Neural crest cell (in vitro differentiated cells): ENCODE data around the gene SYT17. TPM values are rescaled to one million over a fixed set of nuclear protein-coding genes. Genes with fewer than 3 reads are reported as not detected.

Experiments
- DNase-seq: peaks from one replicate; pipeline ENCODE4 v3.0.0; 2021; ENCODE audit warnings: low read depth, mixed read lengths, low spot score
- H3K27ac Mint-ChIP-seq: one replicate; pipeline ENCODE4 v1.8.0; 2021; ENCODE audit warnings: mild to moderate bottlenecking, mixed read lengths; ENCODE audit not compliant: unreplicated experiment
- H3K27me3 Mint-ChIP-seq: 2 replicates; pipeline ENCODE4 v1.8.0; 2021; ENCODE audit warnings: low read depth, mild to moderate bottlenecking, mixed read lengths
- H3K36me3 Mint-ChIP-seq: 2 replicates; pipeline ENCODE4 v1.8.0; 2021; ENCODE audit warnings: low read depth, mild to moderate bottlenecking, mixed read lengths
- H3K4me1 Mint-ChIP-seq: 2 replicates; pipeline ENCODE4 v1.8.0; 2021; ENCODE audit warnings: mixed read lengths
- H3K4me3 Mint-ChIP-seq: one replicate; pipeline ENCODE4 v1.8.0; 2021; ENCODE audit warnings: mild to moderate bottlenecking, mixed read lengths
- H3K9me3 Mint-ChIP-seq: 2 replicates; pipeline ENCODE4 v1.8.0; 2021; ENCODE audit warnings: mixed read lengths
- total RNA-seq: library from RNA; stranded (reverse); gene quantifications from 2 replicates; pipeline ENCODE4 v1.2.1, GENCODE V29; 2021
- TF ChIP-seq, protein P1 (sequence below): fragments of 200-600 bp; sonication (generic); conservative IDR thresholded peaks from 2 replicates; pipeline ENCODE4 v1.5.0; 2021; ENCODE audit warnings: antibody characterized with exemption, mild to moderate bottlenecking

The SYT17 gene
- total RNA-seq, 1 donor from 2014 or later, result 3.1 TPM

DNA sequence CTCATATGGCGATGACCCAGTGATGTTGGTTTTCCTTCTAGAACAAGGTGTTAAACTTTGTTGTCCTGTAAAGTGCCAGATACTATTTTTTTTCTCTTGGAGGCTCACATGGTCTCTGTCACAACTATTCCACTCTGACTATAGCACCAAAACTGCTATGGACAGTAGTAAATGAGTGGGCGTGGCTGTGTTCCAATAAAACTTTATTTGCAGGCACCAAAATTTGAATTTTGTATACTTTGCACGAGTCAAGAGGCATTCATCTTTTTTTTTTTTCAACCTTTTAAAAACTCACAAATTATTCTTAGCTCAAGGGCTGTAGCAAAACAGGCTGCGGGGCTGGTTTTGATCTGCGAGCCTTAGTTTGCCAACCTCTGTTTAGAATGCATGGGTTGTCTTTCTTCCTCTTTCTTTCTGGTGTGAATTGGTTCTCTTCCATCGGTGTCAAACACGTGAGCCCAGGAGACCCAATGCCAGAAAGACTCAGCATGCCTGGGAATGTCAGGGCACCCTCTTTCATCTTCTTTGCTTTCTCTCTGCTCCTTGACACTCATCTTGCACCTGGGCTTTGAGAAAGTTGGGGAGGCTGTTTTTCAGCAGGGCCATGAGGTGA lies 2.1 kb downstream of the SYT17 start:
- Mint-ChIP-seq H3K27me3 (peaks cover 36% of the 10 kb centered on the region), H3K36me3 (no peaks in the 10 kb centered on the region), H3K27ac (no peak overlapping the region), H3K4me1 (peaks cover 9% of the 10 kb centered on the region), H3K4me3 (peak overlapping the region; percentile 86), H3K9me3 (no peaks in the 10 kb centered on the region)
- no peak for DNase-seq
- TF ChIP-seq, protein P1, sequence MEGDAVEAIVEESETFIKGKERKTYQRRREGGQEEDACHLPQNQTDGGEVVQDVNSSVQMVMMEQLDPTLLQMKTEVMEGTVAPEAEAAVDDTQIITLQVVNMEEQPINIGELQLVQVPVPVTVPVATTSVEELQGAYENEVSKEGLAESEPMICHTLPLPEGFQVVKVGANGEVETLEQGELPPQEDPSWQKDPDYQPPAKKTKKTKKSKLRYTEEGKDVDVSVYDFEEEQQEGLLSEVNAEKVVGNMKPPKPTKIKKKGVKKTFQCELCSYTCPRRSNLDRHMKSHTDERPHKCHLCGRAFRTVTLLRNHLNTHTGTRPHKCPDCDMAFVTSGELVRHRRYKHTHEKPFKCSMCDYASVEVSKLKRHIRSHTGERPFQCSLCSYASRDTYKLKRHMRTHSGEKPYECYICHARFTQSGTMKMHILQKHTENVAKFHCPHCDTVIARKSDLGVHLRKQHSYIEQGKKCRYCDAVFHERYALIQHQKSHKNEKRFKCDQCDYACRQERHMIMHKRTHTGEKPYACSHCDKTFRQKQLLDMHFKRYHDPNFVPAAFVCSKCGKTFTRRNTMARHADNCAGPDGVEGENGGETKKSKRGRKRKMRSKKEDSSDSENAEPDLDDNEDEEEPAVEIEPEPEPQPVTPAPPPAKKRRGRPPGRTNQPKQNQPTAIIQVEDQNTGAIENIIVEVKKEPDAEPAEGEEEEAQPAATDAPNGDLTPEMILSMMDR, result no peak

GRCh38 chr16:19172098-19172780 lies 4.2 kb downstream of the SYT17 start:
- H3K4me1 Mint-ChIP-seq, result peaks cover 9% of the 10 kb centered on the region
- no peaks in the 10 kb centered on the region for H3K9me3 Mint-ChIP-seq
- TF ChIP-seq, protein P1, result no peak
- no peak overlapping the region for H3K27ac Mint-ChIP-seq
- H3K27me3 Mint-ChIP-seq, result peaks cover 34% of the 10 kb centered on the region
- no peak for DNase-seq
- H3K36me3 Mint-ChIP-seq, result no peaks in the 10 kb centered on the region
- no peak overlapping the region for H3K4me3 Mint-ChIP-seq

- no peak overlapping the region for H3K4me3 Mint-ChIP-seq
These were observed 5.0 kb downstream of the SYT17 start for GRCh38 chr16:19173059-19173458.

DNA sequence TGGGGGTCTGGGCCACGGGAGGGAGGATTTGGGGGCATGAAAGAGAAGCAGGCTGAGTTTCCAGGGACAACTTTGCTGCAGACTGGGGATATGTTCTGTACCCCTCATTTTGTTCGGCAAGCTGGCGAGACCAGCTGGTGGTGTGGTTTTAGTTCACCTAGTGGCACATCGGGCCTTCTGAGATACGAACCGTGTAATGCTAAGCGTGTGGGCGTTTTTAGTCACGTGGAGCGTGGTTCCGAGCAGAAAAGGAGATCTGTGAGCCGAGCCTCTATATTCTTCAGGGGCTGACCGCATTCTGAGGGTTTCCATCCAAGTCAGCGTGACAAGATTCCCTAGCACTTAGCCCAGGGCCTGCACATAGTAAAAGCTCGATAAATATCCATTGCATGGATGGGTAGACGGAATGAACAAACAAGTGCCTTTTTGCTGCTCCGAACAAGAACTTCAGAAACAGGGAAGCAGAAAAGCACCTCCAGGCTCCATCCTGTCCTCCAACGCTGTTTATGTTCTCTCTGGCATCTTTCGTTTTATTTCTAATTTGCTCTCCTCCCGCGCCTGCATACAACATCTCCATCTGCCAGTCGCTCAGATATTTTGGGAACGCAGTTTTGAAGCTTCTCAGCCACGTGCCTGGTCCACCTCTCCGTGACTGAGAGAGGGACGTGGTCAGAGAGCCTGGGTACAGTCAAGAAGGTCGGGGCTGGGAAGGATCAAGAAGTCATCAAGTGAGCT lies 5.8 kb downstream of the SYT17 start:
- Mint-ChIP-seq H3K4me3 (peak overlapping the region; percentile 18), H3K27me3 (peaks cover 34% of the 10 kb centered on the region), H3K9me3 (no peaks in the 10 kb centered on the region), H3K4me1 (peaks cover 9% of the 10 kb centered on the region), H3K27ac (peak overlapping the region; percentile 75), H3K36me3 (no peaks in the 10 kb centered on the region)
- TF ChIP-seq, protein P1, result no peak
- no peak for DNase-seq

More at GRCh38 chr16:19173059-19173458, 5.0 kb downstream of the SYT17 start:
- DNase-seq, result no peak
- H3K27ac Mint-ChIP-seq, result no peak overlapping the region
- H3K9me3 Mint-ChIP-seq, result no peaks in the 10 kb centered on the region
- no peaks in the 10 kb centered on the region for H3K36me3 Mint-ChIP-seq
- H3K4me1 Mint-ChIP-seq, result peaks cover 9% of the 10 kb centered on the region
- TF ChIP-seq, protein P1, result no peak
- H3K27me3 Mint-ChIP-seq, result peaks cover 34% of the 10 kb centered on the region

- Mint-ChIP-seq H3K9me3 (no peaks in the 10 kb centered on the region), H3K36me3 (no peaks in the 10 kb centered on the region), H3K27ac (no peak overlapping the region), H3K4me3 (no peak overlapping the region), H3K27me3 (peaks cover 31% of the 10 kb centered on the region), H3K4me1 (peaks cover 6% of the 10 kb centered on the region)
- TF ChIP-seq, protein P1, result no peak
- no peak for DNase-seq
These were observed 6.4 kb downstream of the SYT17 start for GRCh38 chr16:19174478-19174877.
